Neuronal stem cell (in vitro differentiated cells): ENCODE data around the gene REXO1.

ENCODE experiments used
- DNase-seq: peaks from one replicate; pipeline ENCODE4 v3.0.0-alpha.2; 2013; ENCODE audit warnings: low spot score
- H2AFZ ChIP-seq: one replicate; pipeline ENCODE4 v1.6.1; 2013; ENCODE audit warnings: mild to moderate bottlenecking, low read length, inconsistent platforms
- H2AK5ac ChIP-seq: 2 replicates; pipeline ENCODE4 v1.6.1; 2013; ENCODE audit warnings: low read depth, mild to moderate bottlenecking, inconsistent platforms, low read length, moderate library complexity, mixed read lengths
- H2BK120ac ChIP-seq: 2 replicates; pipeline ENCODE4 v1.6.1; 2013; ENCODE audit warnings: low read depth, mild to moderate bottlenecking, inconsistent platforms, low read length, moderate library complexity, mixed read lengths
- H2BK12ac ChIP-seq: one replicate; pipeline ENCODE4 v1.6.1; 2013; ENCODE audit warnings: low read length, inconsistent platforms
- H2BK15ac ChIP-seq: 2 replicates; pipeline ENCODE4 v1.6.1; 2013; ENCODE audit warnings: mild to moderate bottlenecking, low read length, inconsistent platforms, mixed read lengths
- H2BK5ac ChIP-seq: one replicate; pipeline ENCODE4 v1.6.1; 2013; ENCODE audit warnings: inconsistent platforms, mild to moderate bottlenecking, low read length, moderate library complexity
- H3K14ac ChIP-seq: one replicate; pipeline ENCODE4 v1.6.1; 2013; ENCODE audit warnings: low read length, inconsistent platforms
- H3K18ac ChIP-seq: 2 replicates; pipeline ENCODE4 v1.6.1; 2013; ENCODE audit warnings: low read length, inconsistent platforms
- H3K23ac ChIP-seq: 2 replicates; pipeline ENCODE4 v1.6.1; 2013; ENCODE audit warnings: low read depth, mild to moderate bottlenecking, mixed read lengths, low read length, inconsistent platforms; ENCODE audit not compliant: poor library complexity
- H3K27ac ChIP-seq: replicated peaks from 3 replicates; pipeline ENCODE4 v1.5.1; 2013; ENCODE audit warnings: low read length, inconsistent platforms
- H3K27me3 ChIP-seq, 3 experiments: 2 replicates each; pipeline ENCODE4 v1.6.1; 2013; ENCODE audit warnings: low read length in 3 of 3, mild to moderate bottlenecking in 2 of 3, inconsistent platforms in 1 of 3, low read depth in 1 of 3, mixed read lengths in 1 of 3, moderate library complexity in 1 of 3; ENCODE audit not compliant: control insufficient read depth in 3 of 3, insufficient read depth in 3 of 3
- H3K36me3 ChIP-seq, 2 donors: replicated peaks in 1 of 2; 2 replicates each; pipeline ENCODE4 v1.6.1; 2013; ENCODE audit warnings: low read length in 2 of 2; ENCODE audit not compliant: control insufficient read depth in 2 of 2, insufficient read depth in 2 of 2
- H3K4ac ChIP-seq: 2 replicates; pipeline ENCODE4 v1.6.1; 2013; ENCODE audit warnings: inconsistent platforms, mild to moderate bottlenecking, low read length, moderate library complexity
- H3K4me1 ChIP-seq, 2 donors: 1 replicate in 1 of 2; 2 replicates in 1 of 2; pipeline ENCODE4 v1.6.1; 2013; ENCODE audit warnings: low read length in 2 of 2, low read depth in 1 of 2; ENCODE audit not compliant: control insufficient read depth in 2 of 2, insufficient read depth in 1 of 2
- H3K4me2 ChIP-seq: one replicate; pipeline ENCODE4 v1.6.1; 2013; ENCODE audit warnings: mild to moderate bottlenecking, low read length, inconsistent platforms; ENCODE audit not compliant: insufficient read depth, poor library complexity, severe bottlenecking
- H3K4me3 ChIP-seq, 2 donors: 2 replicates each; pipeline ENCODE4 v1.5.1; 2013; ENCODE audit warnings: low read length in 2 of 2, mild to moderate bottlenecking in 2 of 2, inconsistent platforms in 1 of 2, moderate library complexity in 1 of 2
- H3K79me1 ChIP-seq: one replicate; pipeline ENCODE4 v1.6.1; 2013; ENCODE audit warnings: low read depth, mild to moderate bottlenecking, inconsistent platforms, low read length, moderate library complexity
- H3K9ac ChIP-seq: one replicate; pipeline ENCODE4 v1.6.1; 2013; ENCODE audit warnings: mild to moderate bottlenecking, low read depth, low read length, inconsistent platforms; ENCODE audit not compliant: poor library complexity
- H3K9me3 ChIP-seq, 2 donors: replicated peaks in 1 of 2; 2 replicates each; pipeline versions ENCODE3 to v1.6.1; 2013; ENCODE audit warnings: low read length in 2 of 2, mild to moderate bottlenecking in 2 of 2, inconsistent platforms in 1 of 2, low read depth in 1 of 2, mixed read lengths in 1 of 2, moderate library complexity in 1 of 2; ENCODE audit not compliant: control insufficient read depth in 2 of 2, insufficient read depth in 1 of 2
- H4K8ac ChIP-seq: one replicate; pipeline ENCODE4 v1.6.1; 2013; ENCODE audit warnings: low read depth, mild to moderate bottlenecking, inconsistent platforms, low read length, moderate library complexity
- H4K91ac ChIP-seq: one replicate; pipeline ENCODE4 v1.6.1; 2013; ENCODE audit warnings: low read length, low read depth, mild to moderate bottlenecking, inconsistent platforms; ENCODE audit not compliant: poor library complexity
- WGBS, 2 donors: extraction: QIAGEN DNeasy Blood & Tissue Kit; methylation state at CpG; one replicate each; pipeline ENCODE4 v1.1.7; 2013; ENCODE audit warnings: missing lambda C conversion rate in 2 of 2, mixed read lengths in 1 of 2; ENCODE audit not compliant: insufficient read length in 2 of 2, insufficient replicate concordance in 1 of 2; ENCODE audit errors: extremely low coverage in 2 of 2; 5-methylcytosine and 5-hydroxymethylcytosine counted together

Gene REXO1

DNA sequence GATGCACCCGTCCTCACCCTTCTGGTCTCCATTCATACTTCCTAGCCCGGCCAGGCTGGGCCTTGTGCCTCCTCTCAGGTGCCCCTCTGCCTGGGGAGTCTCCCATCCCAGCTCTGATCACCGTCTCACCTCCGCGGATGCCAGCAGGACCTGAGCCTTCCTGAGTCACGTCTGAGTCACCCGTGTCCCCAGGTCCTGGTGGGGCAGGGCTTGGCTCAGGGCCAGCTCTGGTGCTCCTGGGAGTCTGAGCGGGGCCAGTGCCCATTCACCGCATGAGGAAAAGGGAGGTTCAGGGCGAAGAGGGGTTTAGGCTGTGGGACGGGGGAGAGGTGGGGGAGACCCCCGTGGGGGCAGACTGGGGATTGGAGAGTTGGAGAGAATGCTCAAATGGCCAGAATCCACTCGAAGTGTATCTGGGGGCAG is 36.8 kb downstream of the REXO1 start:
- Histone ChIP-seq H3K36me3 (peaks cover 6 to 8% of the 10 kb centered on the region in 2 donors), H2BK15ac (peak overlapping the region; percentile 11), H4K91ac (no peak overlapping the region), H3K4me1 (peaks cover 0 to 7% of the 10 kb centered on the region in 2 donors), H2BK12ac (peak overlapping the region; percentile 33), H3K4ac (no peak overlapping the region), H2AK5ac (peak overlapping the region; percentile 92), H2AFZ (peak overlapping the region; percentile 89), H2BK5ac (no peak overlapping the region), H3K4me2 (peak overlapping the region; percentile 33), H2BK120ac (no peak overlapping the region), H3K27me3 (peaks cover 0 to 5% (median 3%) of the 10 kb centered on the region in 3 experiments), H3K4me3 (no peak overlapping the region), H3K27ac (no peak overlapping the region), H3K14ac (peak overlapping the region; percentile 56), H4K8ac (no peak overlapping the region), H3K23ac (no peak overlapping the region), H3K79me1 (no peaks in the 10 kb centered on the region), H3K9ac (no peak overlapping the region), H3K9me3 (peaks cover 0 to 3% of the 10 kb centered on the region in 2 donors), H3K18ac (peak overlapping the region; percentile 2)
- WGBS, 2 donors = no CpG with 5 or more reads among the region's 13 CpGs
- DNase-seq = no peak

DNA sequence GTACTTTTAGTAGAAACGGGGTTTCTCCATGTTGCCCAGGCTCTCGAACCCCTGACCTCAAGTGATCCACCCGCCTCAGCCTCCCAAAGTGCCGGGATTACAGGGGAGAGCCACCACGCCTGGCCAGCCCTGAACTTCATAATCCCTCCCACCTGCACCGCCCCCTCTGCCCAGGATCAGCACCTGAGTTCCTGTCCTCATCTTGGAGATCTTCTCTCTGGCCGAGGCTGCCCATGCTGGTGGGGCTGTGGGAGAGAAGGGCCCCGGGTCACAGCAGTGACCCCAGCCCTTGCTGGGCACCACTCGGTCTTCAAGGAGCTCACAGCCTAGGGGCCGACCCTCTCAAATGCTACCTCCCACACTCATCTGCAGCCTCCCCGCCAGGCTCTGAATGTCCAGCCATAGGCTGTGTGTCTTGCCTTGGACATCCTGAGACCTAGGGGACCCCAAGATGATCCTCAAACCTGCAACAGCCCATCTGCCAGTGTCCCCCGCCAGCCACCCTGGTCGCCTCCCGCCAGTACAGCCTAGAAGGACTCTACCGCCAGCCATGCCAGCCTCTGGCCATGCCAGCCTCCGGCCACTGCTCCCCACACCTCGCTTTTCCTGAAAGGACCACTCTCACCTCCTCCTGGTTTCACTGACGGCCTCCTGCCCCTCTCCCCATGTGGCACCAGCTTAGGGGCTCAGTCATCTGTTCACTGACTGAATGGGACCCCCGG is 37.7 kb downstream of the REXO1 start:
- Histone ChIP-seq H2AFZ (no peak overlapping the region), H3K9ac (no peak overlapping the region), H2BK5ac (no peak overlapping the region), H4K91ac (no peak overlapping the region), H3K36me3 (peaks cover 0 to 3% of the 10 kb centered on the region in 2 donors), H4K8ac (no peak overlapping the region), H2BK15ac (peak overlapping the region; percentile 58), H2AK5ac (peak overlapping the region; percentile 5), H3K4ac (no peak overlapping the region), H2BK12ac (no peak overlapping the region), H3K14ac (no peak overlapping the region), H3K27me3 (peaks cover 0 to 5% (median 3%) of the 10 kb centered on the region in 3 experiments), H3K4me2 (no peak overlapping the region), H3K9me3 (peaks cover 0 to 3% of the 10 kb centered on the region in 2 donors), H3K23ac (no peak overlapping the region), H3K4me1 (peaks cover 0 to 10% of the 10 kb centered on the region in 2 donors), H3K4me3 (no peak overlapping the region), H3K79me1 (no peaks in the 10 kb centered on the region), H2BK120ac (no peak overlapping the region), H3K27ac (no peak overlapping the region), H3K18ac (peak overlapping the region; percentile 64)
- DNase-seq = no peak
- no CpG with 5 or more reads among the region's 19 CpGs for WGBS, 2 donors

DNA sequence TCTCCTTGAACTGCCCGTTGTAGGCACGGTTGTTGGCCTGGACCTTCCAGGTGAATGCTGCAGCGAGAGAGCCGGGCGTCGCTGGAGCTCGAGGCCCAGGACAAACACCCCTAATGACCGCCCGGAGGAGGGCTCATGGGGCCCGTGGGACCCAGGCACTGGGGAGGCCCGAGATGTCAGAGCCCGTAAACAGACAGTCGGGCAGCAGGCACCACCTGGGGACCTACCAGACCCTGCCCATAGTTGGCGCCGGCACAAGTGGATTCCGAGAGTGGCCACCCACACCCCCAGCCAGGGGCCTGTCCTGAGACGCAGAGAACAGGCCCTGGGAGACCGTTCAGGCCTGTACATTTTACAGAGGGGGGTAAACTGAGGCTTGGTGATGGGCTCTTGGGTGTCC is 38.6 kb downstream of the REXO1 start:
- Histone ChIP-seq H2AFZ (no peak overlapping the region), H3K14ac (no peak overlapping the region), H2BK15ac (peak overlapping the region; percentile 75), H3K4me3 (no peak overlapping the region), H3K18ac (no peak overlapping the region), H3K9ac (no peak overlapping the region), H2BK12ac (no peak overlapping the region), H4K91ac (no peak overlapping the region), H2BK5ac (no peak overlapping the region), H2AK5ac (peak overlapping the region; percentile 14), H3K4ac (no peak overlapping the region), H3K79me1 (no peaks in the 10 kb centered on the region), H3K4me1 (peaks cover 0 to 10% of the 10 kb centered on the region in 2 donors), H3K27me3 (peaks cover 0 to 5% (median 3%) of the 10 kb centered on the region in 3 experiments), H4K8ac (no peak overlapping the region), H3K4me2 (no peak overlapping the region), H3K36me3 (peaks cover 0 to under 1% of the 10 kb centered on the region in 2 donors), H2BK120ac (no peak overlapping the region), H3K23ac (no peak overlapping the region), H3K27ac (no peak overlapping the region), H3K9me3 (peaks cover 0 to 1% of the 10 kb centered on the region in 2 donors)
- no CpG with 5 or more reads among the region's 18 CpGs for WGBS, 2 donors
- DNase-seq = no peak

DNA sequence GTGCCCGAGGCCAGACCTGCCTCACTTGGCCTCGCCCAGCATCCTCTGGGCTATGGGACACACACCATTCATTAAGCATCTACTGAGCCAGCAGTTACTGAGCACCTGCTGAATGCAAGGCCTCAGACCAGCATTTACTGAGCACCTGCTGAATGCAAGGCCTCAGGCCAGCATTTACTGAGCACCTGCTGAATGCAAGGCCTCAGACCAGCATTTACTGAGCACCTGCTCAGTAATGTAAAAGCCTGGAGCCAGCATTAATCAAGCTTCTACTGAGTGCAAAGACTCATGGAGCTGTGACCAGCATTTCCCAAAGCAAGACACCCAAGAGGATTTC is 39.9 kb downstream of the REXO1 start:
- peak overlapping the region; percentile 0 for H4K8ac ChIP-seq
- no CpG with 5 or more reads among the region's 2 CpGs for WGBS, 2 donors
- no peak overlapping the region for H4K91ac ChIP-seq
- no peak overlapping the region for H3K4me2 ChIP-seq
- H3K18ac ChIP-seq = no peak overlapping the region
- no peaks in the 10 kb centered on the region for H3K79me1 ChIP-seq
- peaks cover 0 to 5% (median 3%) of the 10 kb centered on the region in 3 experiments for H3K27me3 ChIP-seq
- H3K4me3 ChIP-seq = no peak overlapping the region
- H2BK120ac ChIP-seq = no peak overlapping the region
- no peak overlapping the region for H2BK15ac ChIP-seq
- no peak overlapping the region for H3K14ac ChIP-seq
- peaks cover 0 to 10% of the 10 kb centered on the region in 2 donors for H3K4me1 ChIP-seq
- H3K23ac ChIP-seq = no peak overlapping the region
- H2BK12ac ChIP-seq = no peak overlapping the region
- H3K9ac ChIP-seq = no peak overlapping the region
- no peaks in the 10 kb centered on the region for H3K36me3 ChIP-seq
- no peak overlapping the region for H2AK5ac ChIP-seq
- H3K27ac ChIP-seq = no peak overlapping the region
- no peaks in the 10 kb centered on the region for H3K9me3 ChIP-seq
- H2BK5ac ChIP-seq = no peak overlapping the region
- no peak overlapping the region for H2AFZ ChIP-seq
- no peak for DNase-seq
- no peak overlapping the region for H3K4ac ChIP-seq
